WTC11 (cell line): ENCODE results near the gene SEZ6L. TPM values are rescaled to one million over a fixed set of nuclear protein-coding genes. Genes with fewer than 3 reads are reported as not detected.

Source experiments
- ATAC-seq: fragments of 200-7000 bp; cut with Tn5 transposase; 2 replicates; pipeline ENCODE4 v1.10.0; 2021; ENCODE audit warnings: mild to moderate bottlenecking, moderate library complexity
- CTCF ChIA-PET: fragments of 300-600 bp; sonication (Branson Sonifier 250); formaldehyde crosslinking; loops from one replicate; lab custom pipeline; 2021; ENCODE audit warnings: antibody characterized with exemption; lab: Charles Lee
- POLR2A ChIA-PET: fragments of 350-600 bp; sonication (Branson Sonifier 250); formaldehyde crosslinking; loops from one replicate; lab custom pipeline; 2021; ENCODE audit warnings: antibody characterized with exemption; lab: Charles Lee
- DNase-seq: peaks from one replicate; pipeline ENCODE4 v3.0.0; 2021; ENCODE audit warnings: low spot score
- H3K27ac Mint-ChIP-seq: 2 replicates; pipeline ENCODE4 v1.8.0; 2021; ENCODE audit warnings: mixed read lengths
- H3K27me3 Mint-ChIP-seq: 2 replicates; pipeline ENCODE4 v1.8.0; 2021; ENCODE audit warnings: low read depth, mild to moderate bottlenecking, moderate library complexity, mixed read lengths
- H3K36me3 Mint-ChIP-seq: 2 replicates; pipeline ENCODE4 v1.8.0; 2021; ENCODE audit warnings: mixed read lengths
- H3K4me1 Mint-ChIP-seq: 2 replicates; pipeline ENCODE4 v1.8.0; 2022; ENCODE audit warnings: mixed read lengths
- H3K4me3 Mint-ChIP-seq: 2 replicates; pipeline ENCODE4 v1.8.0; 2021; ENCODE audit warnings: mild to moderate bottlenecking, moderate library complexity, mixed read lengths
- H3K9me3 Mint-ChIP-seq: 2 replicates; pipeline ENCODE4 v1.8.0; 2021; ENCODE audit warnings: mixed read lengths
- CREM ChIP-seq: sonication (generic); formaldehyde crosslinking; IDR thresholded peaks from 2 replicates; pipeline ENCODE4 v1.8.1; 2022; ENCODE audit warnings: mild to moderate bottlenecking, missing genetic modification reagents, moderate library complexity
- HMGA2 ChIP-seq: fragments of 250-450 bp; sonication (Bioruptor Pico); IDR thresholded peaks from 2 replicates; pipeline ENCODE4 v1.4.0; 2021; ENCODE audit warnings: mild to moderate bottlenecking, moderate library complexity
- IRF1 ChIP-seq: sonication (generic); formaldehyde crosslinking; IDR thresholded peaks from 2 replicates; pipeline ENCODE4 v1.8.0; 2023; ENCODE audit warnings: missing genetic modification reagents
- IRF2 ChIP-seq: sonication (generic); formaldehyde crosslinking; IDR thresholded peaks from 2 replicates; pipeline ENCODE4 v1.8.0; 2022; ENCODE audit warnings: low read depth, missing genetic modification reagents, borderline replicate concordance
- KAT7 ChIP-seq: sonication (generic); formaldehyde crosslinking; IDR thresholded peaks from 2 replicates; pipeline ENCODE4 v1.8.1; 2023; ENCODE audit warnings: missing genetic modification reagents, mild to moderate bottlenecking, borderline replicate concordance
- MAX ChIP-seq: sonication (generic); formaldehyde crosslinking; IDR thresholded peaks from 2 replicates; pipeline ENCODE4 v1.8.0; 2022; ENCODE audit warnings: mild to moderate bottlenecking, missing genetic modification reagents
- MLX ChIP-seq: sonication (generic); formaldehyde crosslinking; IDR thresholded peaks from 2 replicates; pipeline ENCODE4 v1.8.1; 2023; ENCODE audit warnings: mild to moderate bottlenecking, missing genetic modification reagents, moderate library complexity
- MXD4 ChIP-seq: fragments of 250-450 bp; sonication (Bioruptor Pico); IDR thresholded peaks from 2 replicates; pipeline ENCODE4 v1.8.0; 2021; ENCODE audit warnings: mild to moderate bottlenecking, moderate library complexity, borderline replicate concordance
- NR1H2 ChIP-seq: sonication (generic); formaldehyde crosslinking; IDR thresholded peaks from 2 replicates; pipeline ENCODE4 v1.9.0; 2021; ENCODE audit warnings: mild to moderate bottlenecking, moderate library complexity, missing genetic modification reagents
- PRRX2 ChIP-seq: fragments of 250-450 bp; sonication (Bioruptor Pico); IDR thresholded peaks from 2 replicates; pipeline ENCODE4 v1.8.0; 2021; ENCODE audit warnings: mild to moderate bottlenecking
- SMAD3 ChIP-seq: sonication (generic); formaldehyde crosslinking; IDR thresholded peaks from 2 replicates; pipeline ENCODE4 v1.8.0; 2022; ENCODE audit warnings: missing genetic modification reagents, mild to moderate bottlenecking, borderline replicate concordance
- ZNF121 ChIP-seq: sonication (generic); formaldehyde crosslinking; IDR thresholded peaks from 2 replicates; pipeline ENCODE4 v1.8.0; 2023; ENCODE audit warnings: missing genetic modification reagents
- ZNF138 ChIP-seq: sonication (generic); formaldehyde crosslinking; conservative IDR thresholded peaks from 2 replicates; pipeline ENCODE4 v1.8.1; 2022; ENCODE audit warnings: mild to moderate bottlenecking, moderate library complexity, missing genetic modification reagents
- ZNF317 ChIP-seq: sonication (generic); formaldehyde crosslinking; IDR thresholded peaks from 2 replicates; pipeline ENCODE4 v1.8.1; 2023; ENCODE audit warnings: low read depth, mild to moderate bottlenecking, moderate library complexity, missing genetic modification reagents, borderline replicate concordance
- ZNF396 ChIP-seq: fragments of 250-450 bp; sonication (Bioruptor Pico); IDR thresholded peaks from 2 replicates; pipeline ENCODE4 v1.8.0; 2021; ENCODE audit warnings: mild to moderate bottlenecking, moderate library complexity, borderline replicate concordance
- total RNA-seq: library from RNA; stranded (reverse); gene quantifications from 3 replicates; pipeline ENCODE4 v1.2.3, GENCODE V29; 2021
- TF ChIP-seq, protein P1 (sequence below): sonication (generic); formaldehyde crosslinking; IDR thresholded peaks from 2 replicates; pipeline ENCODE4 v1.8.1; 2022; ENCODE audit warnings: low read depth, missing genetic modification reagents, borderline replicate concordance
- TF ChIP-seq, protein P2 (sequence below): fragments of 200-600 bp; IDR thresholded peaks from 2 replicates; pipeline ENCODE4 v1.8.0; 2022; ENCODE audit warnings: antibody characterized with exemption
- TF ChIP-seq, protein P3 (sequence below): sonication (generic); formaldehyde crosslinking; IDR thresholded peaks from 2 replicates; pipeline ENCODE4 v1.8.0; 2022; ENCODE audit warnings: mild to moderate bottlenecking, missing genetic modification reagents
- TF ChIP-seq, protein P4 (sequence below): sonication (generic); formaldehyde crosslinking; conservative IDR thresholded peaks from 2 replicates; pipeline ENCODE4 v1.8.1; 2022; ENCODE audit warnings: mild to moderate bottlenecking, missing genetic modification reagents

Gene SEZ6L
- total RNA-seq, 1 experiment from 2014 or later, result 0.57 TPM

- Mint-ChIP-seq H3K9me3 (peaks cover under 1% of the 10 kb centered on the region; the same call in 1 of the 2 replicates), H3K27ac (no peak overlapping the region), H3K4me3 (no peak overlapping the region), H3K27me3 (peaks cover 7% of the 10 kb centered on the region; the same call in 1 of the 2 replicates), H3K4me1 (peaks cover 24% of the 10 kb centered on the region), H3K36me3 (no peaks in the 10 kb centered on the region)
- ChIA-PET POLR2A (interaction anchor here (1.0 to 1.4 kb wide), 3 partner anchors 11 to 66 kb away, joined by 3 read pairs; partner anchors contain the start of genes HPS4 and SRRD), CTCF (interaction anchor here (0.8 to 2.0 kb wide), 3 partner anchors 15 to 53 kb away, joined by 3 to 12 read pairs (median 7); no protein-coding TSS in a partner anchor)
- ATAC-seq (no peak), DNase-seq (no peak)
- TF ChIP-seq, protein P1, sequence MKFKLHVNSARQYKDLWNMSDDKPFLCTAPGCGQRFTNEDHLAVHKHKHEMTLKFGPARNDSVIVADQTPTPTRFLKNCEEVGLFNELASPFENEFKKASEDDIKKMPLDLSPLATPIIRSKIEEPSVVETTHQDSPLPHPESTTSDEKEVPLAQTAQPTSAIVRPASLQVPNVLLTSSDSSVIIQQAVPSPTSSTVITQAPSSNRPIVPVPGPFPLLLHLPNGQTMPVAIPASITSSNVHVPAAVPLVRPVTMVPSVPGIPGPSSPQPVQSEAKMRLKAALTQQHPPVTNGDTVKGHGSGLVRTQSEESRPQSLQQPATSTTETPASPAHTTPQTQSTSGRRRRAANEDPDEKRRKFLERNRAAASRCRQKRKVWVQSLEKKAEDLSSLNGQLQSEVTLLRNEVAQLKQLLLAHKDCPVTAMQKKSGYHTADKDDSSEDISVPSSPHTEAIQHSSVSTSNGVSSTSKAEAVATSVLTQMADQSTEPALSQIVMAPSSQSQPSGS (CRISPR knock-in tag), result no peak
- TF ChIP-seq MXD4 (CRISPR knock-in tag) (no peak), KAT7 (no peak), ZNF121 (no peak), NR1H2 (CRISPR knock-in tag) (no peak), MAX (CRISPR knock-in tag) (no peak), PRRX2 (CRISPR knock-in tag) (no peak), IRF1 (CRISPR knock-in tag) (no peak), SMAD3 (CRISPR knock-in tag) (no peak)
- TF ChIP-seq, protein P2, sequence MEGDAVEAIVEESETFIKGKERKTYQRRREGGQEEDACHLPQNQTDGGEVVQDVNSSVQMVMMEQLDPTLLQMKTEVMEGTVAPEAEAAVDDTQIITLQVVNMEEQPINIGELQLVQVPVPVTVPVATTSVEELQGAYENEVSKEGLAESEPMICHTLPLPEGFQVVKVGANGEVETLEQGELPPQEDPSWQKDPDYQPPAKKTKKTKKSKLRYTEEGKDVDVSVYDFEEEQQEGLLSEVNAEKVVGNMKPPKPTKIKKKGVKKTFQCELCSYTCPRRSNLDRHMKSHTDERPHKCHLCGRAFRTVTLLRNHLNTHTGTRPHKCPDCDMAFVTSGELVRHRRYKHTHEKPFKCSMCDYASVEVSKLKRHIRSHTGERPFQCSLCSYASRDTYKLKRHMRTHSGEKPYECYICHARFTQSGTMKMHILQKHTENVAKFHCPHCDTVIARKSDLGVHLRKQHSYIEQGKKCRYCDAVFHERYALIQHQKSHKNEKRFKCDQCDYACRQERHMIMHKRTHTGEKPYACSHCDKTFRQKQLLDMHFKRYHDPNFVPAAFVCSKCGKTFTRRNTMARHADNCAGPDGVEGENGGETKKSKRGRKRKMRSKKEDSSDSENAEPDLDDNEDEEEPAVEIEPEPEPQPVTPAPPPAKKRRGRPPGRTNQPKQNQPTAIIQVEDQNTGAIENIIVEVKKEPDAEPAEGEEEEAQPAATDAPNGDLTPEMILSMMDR, result no peak
- TF ChIP-seq, protein P3, sequence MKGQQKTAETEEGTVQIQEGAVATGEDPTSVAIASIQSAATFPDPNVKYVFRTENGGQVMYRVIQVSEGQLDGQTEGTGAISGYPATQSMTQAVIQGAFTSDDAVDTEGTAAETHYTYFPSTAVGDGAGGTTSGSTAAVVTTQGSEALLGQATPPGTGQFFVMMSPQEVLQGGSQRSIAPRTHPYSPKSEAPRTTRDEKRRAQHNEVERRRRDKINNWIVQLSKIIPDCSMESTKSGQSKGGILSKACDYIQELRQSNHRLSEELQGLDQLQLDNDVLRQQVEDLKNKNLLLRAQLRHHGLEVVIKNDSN (CRISPR knock-in tag), result no peak
- TF ChIP-seq, all 79 proteins: peak for 0
Measured at GRCh38 chr22:26417406-26417805, 248.1 kb downstream of the SEZ6L start.

GRCh38 chr22:26418620-26419019, 249.4 kb downstream of the SEZ6L start:
- POLR2A ChIA-PET, result no interaction called here
- Mint-ChIP-seq H3K4me1 (peaks cover 24% of the 10 kb centered on the region), H3K4me3 (no peak overlapping the region), H3K27ac (no peak overlapping the region), H3K9me3 (peaks cover 12% of the 10 kb centered on the region), H3K27me3 (peaks cover 11% of the 10 kb centered on the region; the same call in 1 of the 2 replicates), H3K36me3 (no peaks in the 10 kb centered on the region)
- DNase-seq, result no peak
- CTCF ChIA-PET, result interaction anchor here (0.8 kb wide), 1 partner anchor 42 kb away, joined by 3 read pairs; no protein-coding TSS in a partner anchor
- TF ChIP-seq HMGA2 (CRISPR knock-in tag), result no peak
- TF ChIP-seq IRF2, result no peak
- TF ChIP-seq, protein P2, result no peak
- no peak for TF ChIP-seq CREM (CRISPR knock-in tag)
- TF ChIP-seq MLX (CRISPR knock-in tag), result no peak
- TF ChIP-seq, protein P4, sequence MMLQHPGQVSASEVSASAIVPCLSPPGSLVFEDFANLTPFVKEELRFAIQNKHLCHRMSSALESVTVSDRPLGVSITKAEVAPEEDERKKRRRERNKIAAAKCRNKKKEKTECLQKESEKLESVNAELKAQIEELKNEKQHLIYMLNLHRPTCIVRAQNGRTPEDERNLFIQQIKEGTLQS (CRISPR knock-in tag), result no peak
- no peak for TF ChIP-seq ZNF396 (CRISPR knock-in tag)
- no peak for TF ChIP-seq ZNF138 (CRISPR knock-in tag)
- TF ChIP-seq ZNF317 (CRISPR knock-in tag), result no peak
- ATAC-seq, result no peak
